Measurements from ENCODE around the gene MRPL58.
"Not testable (repeated sequence)": the region's sequence is repeated elsewhere in the genome, so short reads cannot be mapped to it uniquely, and the experiment has no call there.

The MRPL58 gene

GRCh38 chr17:75009139-75009724, 3.2 kb upstream of the MRPL58 start:
- Histone ChIP-seq H3K4me3 (no peak overlapping the region), H3K27ac (peak overlapping the region in 1 of 21 experiments; percentile 4)

GRCh38 chr17:75010683-75011400, 1.6 kb upstream of the MRPL58 start:
- Histone ChIP-seq H3K27ac (peak overlapping the region in 13 of 21 experiments; percentile 2 to 92 (median 89)), H3K4me3 (no peak overlapping the region)

GRCh38 chr17:75011401-75012095, 922 bp upstream of the MRPL58 start:
- Histone ChIP-seq H3K4me3 (peak overlapping the region in 6 of 7 experiments; percentile 50 to 95 (median 84)), H3K27ac (peak overlapping the region in 19 of 21 experiments; percentile 61 to 92 (median 88))

- peak overlapping the region; percentile 35 to 92 (median 88) for H3K27ac ChIP-seq
- H3K4me3 ChIP-seq: peak overlapping the region; percentile 50 to 95 (median 79)
These were observed 449 bp upstream of the MRPL58 start for GRCh38 chr17:75012096-75012345.

- Histone ChIP-seq H3K4me3 (peak overlapping the region; percentile 50 to 95 (median 79)), H3K27ac (peak overlapping the region; percentile 35 to 92 (median 88))
These were observed 656 bp downstream of the MRPL58 start for GRCh38 chr17:75013092-75013559.

- H3K27ac ChIP-seq: no peak overlapping the region
These were observed 6.7 kb downstream of the MRPL58 start for GRCh38 chr17:75019146-75019545.

GRCh38 chr17:75019710-75020109, 7.2 kb downstream of the MRPL58 start:
- H3K27ac ChIP-seq: no peak overlapping the region
- no peak overlapping the region for H3K4me3 ChIP-seq

More at GRCh38 chr17:75019146-75019545, 6.7 kb downstream of the MRPL58 start:
- H3K4me3 ChIP-seq: no peak overlapping the region

GRCh38 chr17:75020331-75021110, 8.1 kb downstream of the MRPL58 start:
- H3K4me3 ChIP-seq: no peak overlapping the region
- H3K27ac ChIP-seq: no peak overlapping the region

- Histone ChIP-seq H3K4me3 (no peak overlapping the region), H3K27ac (peak overlapping the region in 1 of 21 experiments; percentile 66)
These were observed 12.4 kb downstream of the MRPL58 start for GRCh38 chr17:75024686-75025397.

- H3K27ac ChIP-seq: peak overlapping the region in 2 of 21 experiments; percentile 56 to 66
- not testable (repeated sequence) for H3K4me3 ChIP-seq
These were observed 12.9 kb downstream of the MRPL58 start for GRCh38 chr17:75025398-75025734.

GRCh38 chr17:75026650-75027049, 14.2 kb downstream of the MRPL58 start:
- H3K27ac ChIP-seq: peak overlapping the region in 8 of 21 experiments; percentile 8 to 66 (median 56)
- not testable (repeated sequence) for H3K4me3 ChIP-seq

GRCh38 chr17:75030161-75030560, 17.7 kb downstream of the MRPL58 start:
- Histone ChIP-seq H3K4me3 (no peak overlapping the region), H3K27ac (no peak overlapping the region)

- H3K4me3 ChIP-seq: peak overlapping the region in 5 of 7 experiments; percentile 3 to 62 (median 44)
- peak overlapping the region in 15 of 21 experiments; percentile 4 to 88 (median 50) for H3K27ac ChIP-seq
These were observed 19.7 kb downstream of the MRPL58 start for GRCh38 chr17:75031972-75032719.

GRCh38 chr17:75032720-75033280, 20.3 kb downstream of the MRPL58 start:
- H3K4me3 ChIP-seq: peak overlapping the region in 6 of 7 experiments; percentile 3 to 62 (median 46)
- H3K27ac ChIP-seq: peak overlapping the region in 14 of 21 experiments; percentile 4 to 88 (median 53)

- Histone ChIP-seq H3K4me3 (peak overlapping the region; percentile 33 to 62 (median 52)), H3K27ac (peak overlapping the region in 15 of 21 experiments; percentile 69 to 91 (median 83))
These were observed 21.1 kb downstream of the MRPL58 start for GRCh38 chr17:75033346-75034235.

- H3K4me3 ChIP-seq: peak overlapping the region; percentile 33 to 62 (median 52)
- H3K27ac ChIP-seq: peak overlapping the region in 20 of 21 experiments; percentile 54 to 91 (median 82)
These were observed 21.9 kb downstream of the MRPL58 start for GRCh38 chr17:75034236-75034908.

Data from skin epidermis (tissue), 12 donors.